Epithelial cell of alveolus of lung (primary cell): ENCODE data around the gene PKP3. TPM values are rescaled to one million over a fixed set of nuclear protein-coding genes. Genes with fewer than 3 reads are reported as not detected.

Experiments
- total RNA-seq: library from RNA; depleted of rRNA; stranded (reverse); fragments of >200 nt; gene quantifications from 2 replicates; pipeline ENCODE4 v1.2.1, GENCODE V29; 2015

The PKP3 gene, protein sequence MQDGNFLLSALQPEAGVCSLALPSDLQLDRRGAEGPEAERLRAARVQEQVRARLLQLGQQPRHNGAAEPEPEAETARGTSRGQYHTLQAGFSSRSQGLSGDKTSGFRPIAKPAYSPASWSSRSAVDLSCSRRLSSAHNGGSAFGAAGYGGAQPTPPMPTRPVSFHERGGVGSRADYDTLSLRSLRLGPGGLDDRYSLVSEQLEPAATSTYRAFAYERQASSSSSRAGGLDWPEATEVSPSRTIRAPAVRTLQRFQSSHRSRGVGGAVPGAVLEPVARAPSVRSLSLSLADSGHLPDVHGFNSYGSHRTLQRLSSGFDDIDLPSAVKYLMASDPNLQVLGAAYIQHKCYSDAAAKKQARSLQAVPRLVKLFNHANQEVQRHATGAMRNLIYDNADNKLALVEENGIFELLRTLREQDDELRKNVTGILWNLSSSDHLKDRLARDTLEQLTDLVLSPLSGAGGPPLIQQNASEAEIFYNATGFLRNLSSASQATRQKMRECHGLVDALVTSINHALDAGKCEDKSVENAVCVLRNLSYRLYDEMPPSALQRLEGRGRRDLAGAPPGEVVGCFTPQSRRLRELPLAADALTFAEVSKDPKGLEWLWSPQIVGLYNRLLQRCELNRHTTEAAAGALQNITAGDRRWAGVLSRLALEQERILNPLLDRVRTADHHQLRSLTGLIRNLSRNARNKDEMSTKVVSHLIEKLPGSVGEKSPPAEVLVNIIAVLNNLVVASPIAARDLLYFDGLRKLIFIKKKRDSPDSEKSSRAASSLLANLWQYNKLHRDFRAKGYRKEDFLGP
- total RNA-seq = 1.7 and 5.2 TPM in 2 replicates

GRCh38 chr11:394034-394857 is at the start of gene PKP3:
Gene PKP3, plus strand, starts transcription at chr11:394209. Its CDS starts 84 bp downstream, at chr11:394293.

DNA sequence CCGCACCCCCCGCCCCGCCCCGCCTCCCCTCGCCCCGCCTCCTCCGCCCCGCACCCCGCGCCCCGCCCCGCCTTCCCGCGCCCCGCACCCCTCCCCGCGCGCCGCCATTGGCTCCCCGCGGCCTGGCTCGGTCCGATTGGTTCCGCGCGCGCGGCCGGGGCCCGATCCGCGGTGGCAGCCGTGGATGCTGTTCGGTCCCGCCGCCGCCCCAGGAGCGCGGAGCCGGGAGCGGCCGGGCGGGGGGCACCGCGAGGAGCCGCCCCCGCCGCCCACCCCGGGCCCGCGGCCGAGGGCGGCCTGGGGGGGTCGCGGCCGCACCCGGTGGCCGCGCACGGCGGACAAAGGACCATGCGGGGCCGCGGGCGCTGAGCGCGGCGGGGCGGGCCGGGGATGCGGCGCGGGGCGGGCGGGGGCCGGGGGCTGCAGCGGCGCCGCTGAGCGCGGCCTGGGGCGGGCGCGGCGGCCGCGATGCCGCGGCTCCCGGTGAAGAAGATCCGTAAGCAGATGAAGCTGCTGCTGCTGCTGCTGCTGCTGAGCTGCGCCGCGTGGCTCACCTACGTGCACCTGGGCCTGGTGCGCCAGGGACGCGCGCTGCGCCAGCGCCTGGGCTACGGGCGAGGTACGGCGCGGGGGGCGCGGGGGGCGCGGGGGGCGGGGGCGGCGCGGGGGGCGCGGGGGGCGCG is 24.5 kb upstream of the PKP3 start, which contains the start of gene B4GALNT4:
Gene B4GALNT4, plus strand, starts transcription at position 164 of the 683 bp plus-strand sequence. Its CDS starts 305 bp downstream, at position 469.

DNA sequence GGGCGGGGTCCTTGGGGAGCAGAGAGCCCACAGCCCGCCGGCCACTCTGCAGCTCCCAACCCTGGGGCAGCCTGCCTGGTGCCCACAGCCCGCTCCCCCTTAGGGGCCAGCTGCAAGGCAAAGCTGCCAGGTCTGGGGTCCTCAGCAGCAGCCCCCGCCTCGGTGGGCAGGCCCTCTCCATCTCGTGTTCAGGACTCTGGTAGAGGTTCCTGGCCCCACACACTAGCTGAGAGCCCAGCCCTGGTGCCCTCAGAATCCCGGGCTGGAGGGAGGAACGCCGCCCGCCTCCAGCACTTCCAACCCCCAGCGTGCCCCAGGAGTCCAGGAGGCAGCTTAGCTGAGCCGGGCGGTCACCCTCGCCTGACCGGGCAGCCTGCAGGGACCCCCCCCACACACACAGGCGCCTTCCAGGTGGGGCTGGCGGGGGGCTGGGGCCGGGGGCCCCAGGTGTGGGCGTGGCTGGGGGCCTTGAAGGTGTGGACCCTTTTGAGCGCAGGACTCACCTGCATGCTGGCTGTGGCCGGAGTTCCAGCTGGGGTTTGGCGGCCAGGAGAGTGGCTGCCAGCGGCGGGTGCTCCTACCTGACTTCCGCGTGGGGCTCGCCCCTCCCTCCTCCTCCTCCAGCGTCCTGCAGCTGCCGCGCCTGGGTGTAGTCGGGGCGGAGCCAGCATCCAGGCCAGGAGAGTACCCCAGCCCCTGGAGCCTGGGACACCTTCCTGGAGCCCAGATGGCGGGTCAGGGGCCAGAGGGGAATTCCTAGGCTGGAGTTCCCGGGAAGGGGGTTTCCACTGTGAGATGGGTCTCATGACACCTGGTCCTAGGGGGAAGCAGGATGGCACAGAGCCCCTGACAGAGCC is 47.6 kb downstream of the PKP3 start, which contains the start of gene ANO9:
Gene ANO9, minus strand, starts transcription at position 594 of the 857 bp plus-strand sequence. Its CDS starts 85 bp downstream, at position 509.

GRCh38 chr11:449889-450808 is 56.1 kb downstream of the PKP3 start, which contains the start of gene PTDSS2:
Gene PTDSS2, plus strand, starts transcription at chr11:450279. Its CDS starts 177 bp downstream, at chr11:450456.

Other genes with a start within 250 kb of the PKP3 start
- gene SCGB1C1, start 201.1 kb upstream of the PKP3 start, total RNA-seq = not detected in 2 replicates
- 31.9 and 41.6 TPM in 2 replicates for gene BET1L, start 186.8 kb upstream of the PKP3 start, total RNA-seq
- gene RIC8A, start 186.5 kb upstream of the PKP3 start, total RNA-seq = 81.6 and 104 TPM in 2 replicates
- 4.4 and 24.8 TPM in 2 replicates for gene SIRT3, start 157.9 kb upstream of the PKP3 start, total RNA-seq
- gene PSMD13, start 157.2 kb upstream of the PKP3 start, total RNA-seq = 75.2 and 168 TPM in 2 replicates
- gene NLRP6, start 115.8 kb upstream of the PKP3 start, total RNA-seq = not detected in 2 replicates
- 3.9 and 27.8 TPM in 2 replicates for gene PGGHG, start 105.1 kb upstream of the PKP3 start, total RNA-seq
- not detected in 2 replicates for gene IFITM5, start 94.7 kb upstream of the PKP3 start, total RNA-seq
- 67.6 and 518 TPM in 2 replicates for gene IFITM2, start 86.4 kb upstream of the PKP3 start, total RNA-seq
- gene IFITM1, start 80.2 kb upstream of the PKP3 start, total RNA-seq = 81.3 and 545 TPM in 2 replicates
- 191 and 603 TPM in 2 replicates for gene IFITM3, start 73.3 kb upstream of the PKP3 start, total RNA-seq
- gene B4GALNT4, start 24.7 kb upstream of the PKP3 start, total RNA-seq = 14.4 and 50.0 TPM in 2 replicates
- gene SIGIRR, start 20.8 kb downstream of the PKP3 start, total RNA-seq = 22.4 and 41.8 TPM in 2 replicates
- gene ANO9, start 47.8 kb downstream of the PKP3 start, total RNA-seq = 0.39 TPM in 1 of 2 replicates, not detected in the other
- 38.4 and 60.8 TPM in 2 replicates for gene PTDSS2, start 56.1 kb downstream of the PKP3 start, total RNA-seq
- gene RNH1, start 113.0 kb downstream of the PKP3 start, total RNA-seq = 211 and 362 TPM in 2 replicates
- 52.8 and 80.4 TPM in 2 replicates for gene HRAS, start 141.4 kb downstream of the PKP3 start, total RNA-seq
- gene LRRC56, start 143.3 kb downstream of the PKP3 start, total RNA-seq = 0.26 and 2.6 TPM in 2 replicates
- gene LMNTD2, start 166.5 kb downstream of the PKP3 start, total RNA-seq = 0.39 and 1.2 TPM in 2 replicates
- gene RASSF7, start 166.8 kb downstream of the PKP3 start, total RNA-seq = 6.8 and 8.1 TPM in 2 replicates
- gene PHRF1, start 182.3 kb downstream of the PKP3 start, total RNA-seq = 17.1 and 30.9 TPM in 2 replicates
- 13.3 and 28.1 TPM in 2 replicates for gene IRF7, start 221.7 kb downstream of the PKP3 start, total RNA-seq
- gene CDHR5, start 230.7 kb downstream of the PKP3 start, total RNA-seq = 0.26 TPM in 1 of 2 replicates, not detected in the other
- not detected in 2 replicates for gene SCT, start 233.0 kb downstream of the PKP3 start, total RNA-seq
- not detected in 2 replicates for gene DRD4, start 243.1 kb downstream of the PKP3 start, total RNA-seq